HG03575 (cell line): Measurements from ENCODE around the gene IQGAP2.
"Not testable (repeated sequence)": the region's sequence is repeated elsewhere in the genome, so short reads cannot be mapped to it uniquely, and the experiment has no call there.

Experiments
- ATAC-seq: cut with Tn5 transposase; IDR thresholded peaks from one replicate; pipeline ENCODE4 v1.9.1; 2021; ENCODE audit not compliant: unreplicated experiment, insufficient number of reproducible peaks, low FRiP score; ENCODE audit errors: extremely low read depth

Gene IQGAP2

GRCh38 chr5:76517334-76517733 is 114.2 kb downstream of the IQGAP2 start:
- ATAC-seq = no peak

GRCh38 chr5:76518246-76518645 is 115.2 kb downstream of the IQGAP2 start:
- ATAC-seq = not testable (repeated sequence)

GRCh38 chr5:76521240-76521758 is 118.2 kb downstream of the IQGAP2 start:
- ATAC-seq = no peak

- no peak for ATAC-seq
Observed at GRCh38 chr5:76522103-76522935, 119.2 kb downstream of the IQGAP2 start.

- ATAC-seq = no peak
Observed at GRCh38 chr5:76524101-76524835, 121.2 kb downstream of the IQGAP2 start.

- no peak for ATAC-seq
Observed at GRCh38 chr5:76524868-76525267, 121.8 kb downstream of the IQGAP2 start.

GRCh38 chr5:76525956-76526355 is 122.9 kb downstream of the IQGAP2 start:
- ATAC-seq = no peak

- ATAC-seq = no peak
Observed at GRCh38 chr5:76526950-76527583, 124.0 kb downstream of the IQGAP2 start.

GRCh38 chr5:76527685-76528161 is 124.6 kb downstream of the IQGAP2 start:
- ATAC-seq = no peak

- ATAC-seq = no peak
Observed at GRCh38 chr5:76528547-76529331, 125.7 kb downstream of the IQGAP2 start.

GRCh38 chr5:76529464-76530344 is 126.6 kb downstream of the IQGAP2 start:
- ATAC-seq = no peak

GRCh38 chr5:76532052-76532451 is 129.0 kb downstream of the IQGAP2 start:
- ATAC-seq = no peak

- no peak for ATAC-seq
Observed at GRCh38 chr5:76532973-76533372, 129.9 kb downstream of the IQGAP2 start.

- no peak for ATAC-seq
Observed at GRCh38 chr5:76535577-76535976, 132.5 kb downstream of the IQGAP2 start.

GRCh38 chr5:76537073-76537543 is 134.0 kb downstream of the IQGAP2 start:
- no peak for ATAC-seq

- ATAC-seq = no peak
Observed at GRCh38 chr5:76542241-76542640, 139.2 kb downstream of the IQGAP2 start.

- ATAC-seq = no peak
Observed at GRCh38 chr5:76542887-76543690, 140.0 kb downstream of the IQGAP2 start.
